LHCN-M2 (cell line): ENCODE measurements around the gene THSD7B. TPM values are rescaled to one million over a fixed set of nuclear protein-coding genes. Genes with fewer than 3 reads are reported as not detected.
"Not testable (repeated sequence)": the region's sequence is repeated elsewhere in the genome, so short reads cannot be mapped to it uniquely, and the experiment has no call there.

ENCODE experiments used
- DNase-seq: peaks from one replicate; pipeline ENCODE4 v3.0.0-alpha.2; 2012; ENCODE audit warnings: low read depth
- total RNA-seq: library from RNA; depleted of rRNA; stranded (reverse); fragments of >200 nt; gene quantifications from 2 replicates; pipeline ENCODE4 v1.2.3, GENCODE V29; 2014

The THSD7B gene
- total RNA-seq, 1 experiment from 2014 or later: not detected

- DNase-seq: no peak
Observed at GRCh38 chr2:137036619-137037018, 271.3 kb downstream of the THSD7B start.

- no peak for DNase-seq
Observed at GRCh38 chr2:137039482-137040152, 274.3 kb downstream of the THSD7B start.

GRCh38 chr2:137047369-137047768, 282.0 kb downstream of the THSD7B start:
- DNase-seq: no peak

GRCh38 chr2:137048455-137048854, 283.1 kb downstream of the THSD7B start:
- DNase-seq: no peak

GRCh38 chr2:137049518-137049917, 284.2 kb downstream of the THSD7B start:
- DNase-seq: no peak

- peak; percentile 3 for DNase-seq
Observed at GRCh38 chr2:137050949-137051348, 285.6 kb downstream of the THSD7B start.

GRCh38 chr2:137051778-137052398, 286.5 kb downstream of the THSD7B start:
- DNase-seq: no peak

GRCh38 chr2:137056704-137057103, 291.4 kb downstream of the THSD7B start:
- no peak for DNase-seq

- not testable (repeated sequence) for DNase-seq
Observed at GRCh38 chr2:137076111-137076765, 310.9 kb downstream of the THSD7B start.

GRCh38 chr2:137091704-137092103, 326.4 kb downstream of the THSD7B start:
- peak; percentile 4 for DNase-seq

GRCh38 chr2:137093116-137093515, 327.8 kb downstream of the THSD7B start:
- no peak for DNase-seq

- no peak for DNase-seq
Observed at GRCh38 chr2:137096187-137096586, 330.8 kb downstream of the THSD7B start.

- no peak for DNase-seq
Observed at GRCh38 chr2:137096693-137097092, 331.3 kb downstream of the THSD7B start.

- DNase-seq: not testable (repeated sequence)
Observed at GRCh38 chr2:137101814-137102213, 336.5 kb downstream of the THSD7B start.

GRCh38 chr2:137107904-137108303, 342.6 kb downstream of the THSD7B start:
- DNase-seq: no peak

GRCh38 chr2:137111896-137112295, 346.6 kb downstream of the THSD7B start:
- DNase-seq: no peak

- DNase-seq: peak; percentile 5
Observed at GRCh38 chr2:137115081-137115794, 349.9 kb downstream of the THSD7B start.

GRCh38 chr2:137115795-137116089, 350.4 kb downstream of the THSD7B start:
- no peak for DNase-seq

GRCh38 chr2:137117385-137117784, 352.0 kb downstream of the THSD7B start:
- peak; percentile 65 for DNase-seq

- DNase-seq: peak; percentile 14
Observed at GRCh38 chr2:137118140-137118539, 352.8 kb downstream of the THSD7B start.

- peak; percentile 83 for DNase-seq
Observed at GRCh38 chr2:137123226-137123625, 357.9 kb downstream of the THSD7B start.

GRCh38 chr2:137133225-137133624, 367.9 kb downstream of the THSD7B start:
- no peak for DNase-seq
